GM19035 (cell line): Measurements from ENCODE around the gene NHEJ1.
A peak's percentile ranks its signal among the peaks of the same experiment; 100 is the strongest.
"Not testable (repeated sequence)": the region's sequence is repeated elsewhere in the genome, so short reads cannot be mapped to it uniquely, and the experiment has no call there.

Experiments used
- ATAC-seq: cut with Tn5 transposase; IDR thresholded peaks from one replicate; pipeline ENCODE4 v1.9.1; 2021; ENCODE audit not compliant: unreplicated experiment

NHEJ1 gene

DNA sequence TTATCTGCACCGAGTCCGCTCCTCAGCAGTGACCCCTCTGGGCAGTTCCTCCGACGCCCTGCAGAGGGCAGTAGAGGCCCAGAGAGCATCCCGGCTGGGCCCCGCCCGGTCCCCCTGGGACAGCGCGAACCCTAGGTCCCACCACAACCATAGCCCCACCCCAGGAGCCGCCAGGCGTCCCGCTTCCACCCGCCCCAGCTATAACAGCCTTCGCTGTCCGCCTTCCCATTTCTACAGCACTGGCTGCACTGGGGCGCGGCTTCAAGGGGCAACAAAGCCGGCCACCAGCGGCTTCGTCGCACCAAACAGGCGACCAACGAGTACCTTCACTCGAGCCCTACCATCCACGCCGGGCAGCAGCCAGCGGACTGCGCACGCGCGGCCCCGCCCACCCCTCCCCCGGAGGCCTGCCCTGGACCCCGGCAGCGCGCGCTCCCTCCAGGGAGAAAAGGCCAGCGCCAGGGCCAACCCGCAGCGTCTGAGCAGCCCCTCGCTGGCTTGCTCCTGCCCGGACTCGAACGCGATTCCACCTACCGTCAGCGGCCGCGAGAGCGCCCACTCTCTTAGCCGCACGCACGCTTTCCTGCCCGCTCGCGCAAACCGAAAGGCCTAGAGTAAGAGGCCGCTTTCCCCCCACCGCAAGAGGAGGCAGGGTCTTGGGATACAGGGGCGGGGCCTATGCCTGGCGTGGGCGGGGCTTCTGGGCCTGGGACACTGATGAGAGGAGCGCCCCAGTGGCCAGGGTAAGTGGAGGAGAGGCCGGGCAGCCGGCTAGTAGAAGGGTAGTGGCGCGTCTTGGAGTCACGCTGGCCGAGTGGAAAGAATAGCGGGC lies at the start of gene NHEJ1:
TSS of gene NHEJ1 (minus strand) at position 630 of the 832 bp plus-strand sequence. CDS start 2,453 bp downstream, outside the sequence.
- peak; percentile 88 for ATAC-seq

DNA sequence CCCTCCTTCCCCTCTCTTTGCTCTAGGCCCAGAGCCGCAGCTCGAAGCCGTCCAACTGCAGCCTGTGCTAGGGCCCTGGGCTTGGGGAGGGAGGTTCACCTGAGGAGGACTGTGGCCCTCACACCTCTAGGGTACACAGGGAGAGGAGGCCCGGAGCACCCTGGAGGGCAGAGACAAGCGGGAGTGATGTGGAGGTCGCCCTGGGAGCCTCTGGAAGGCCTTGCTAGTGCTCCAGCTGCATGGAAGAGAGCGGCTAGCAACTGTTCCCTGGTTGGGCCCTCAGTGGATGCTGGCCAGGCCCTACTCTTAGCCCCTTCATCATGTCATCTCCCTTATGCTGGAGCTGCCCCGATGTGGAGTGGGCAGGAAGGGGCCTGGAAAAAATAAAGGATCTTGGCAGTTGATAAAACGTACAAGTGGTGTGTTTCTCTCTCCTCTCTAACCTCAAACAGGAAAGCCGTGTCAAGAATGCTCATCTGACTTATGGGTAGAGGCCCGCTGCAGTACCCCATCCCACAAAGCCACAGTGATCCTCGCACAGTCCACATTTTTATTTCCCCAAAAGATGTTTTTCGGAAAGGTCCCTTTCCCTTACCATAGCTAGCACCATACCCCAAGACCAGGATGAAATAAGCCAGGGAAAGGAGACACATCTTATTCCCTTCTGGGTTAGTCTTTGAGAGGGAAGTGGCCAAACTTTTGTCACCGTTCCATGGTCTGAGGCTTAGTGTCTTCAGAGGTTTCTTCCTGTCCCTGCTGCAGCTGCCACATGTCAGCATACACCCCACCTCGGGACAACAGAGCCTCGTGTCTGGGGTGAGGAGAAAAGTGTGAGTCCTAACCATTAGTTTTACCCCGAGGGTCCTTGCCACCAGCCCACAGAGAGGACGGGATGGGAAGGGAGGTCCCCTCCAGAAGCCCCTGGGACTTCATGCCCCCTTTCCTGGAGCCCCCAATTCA lies 48.9 kb upstream of the NHEJ1 start:
- ATAC-seq, result no peak

- no peak for ATAC-seq
These were observed 47.5 kb upstream of the NHEJ1 start for GRCh38 chr2:219207884-219208740.

DNA sequence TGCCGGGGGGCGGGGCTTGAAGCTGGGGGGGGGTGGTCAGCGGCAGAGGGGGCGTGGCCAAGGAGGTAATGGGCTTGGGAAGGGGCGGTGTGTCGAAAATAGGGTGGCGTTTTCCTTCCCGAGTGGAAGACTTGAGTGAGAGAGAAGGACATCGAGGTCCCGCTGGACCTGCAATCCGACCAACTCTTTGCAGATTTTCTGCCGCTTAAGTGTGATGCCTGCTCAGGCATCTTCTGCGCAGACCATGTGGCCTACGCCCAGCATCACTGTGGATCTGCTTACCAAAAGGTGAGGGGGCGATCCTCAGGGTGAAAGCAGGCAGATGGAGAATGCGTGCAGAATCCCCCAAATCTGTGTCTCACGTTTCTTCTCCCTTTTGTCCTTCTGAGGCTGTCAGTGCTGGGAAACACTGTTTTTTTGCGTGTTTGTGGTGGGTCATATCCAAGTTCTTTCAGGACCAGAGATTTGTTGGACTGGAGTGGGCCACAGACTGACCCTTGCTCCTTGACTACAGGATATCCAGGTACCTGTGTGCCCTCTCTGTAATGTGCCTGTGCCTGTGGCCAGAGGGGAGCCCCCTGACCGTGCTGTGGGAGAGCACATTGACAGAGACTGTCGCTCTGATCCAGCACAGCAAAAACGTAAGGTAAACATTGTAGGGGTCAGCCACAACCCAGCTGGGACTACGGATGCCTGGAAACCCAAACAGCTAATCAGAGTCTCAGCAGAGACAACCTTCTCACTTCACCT lies 46.7 kb upstream of the NHEJ1 start:
- no peak for ATAC-seq

DNA sequence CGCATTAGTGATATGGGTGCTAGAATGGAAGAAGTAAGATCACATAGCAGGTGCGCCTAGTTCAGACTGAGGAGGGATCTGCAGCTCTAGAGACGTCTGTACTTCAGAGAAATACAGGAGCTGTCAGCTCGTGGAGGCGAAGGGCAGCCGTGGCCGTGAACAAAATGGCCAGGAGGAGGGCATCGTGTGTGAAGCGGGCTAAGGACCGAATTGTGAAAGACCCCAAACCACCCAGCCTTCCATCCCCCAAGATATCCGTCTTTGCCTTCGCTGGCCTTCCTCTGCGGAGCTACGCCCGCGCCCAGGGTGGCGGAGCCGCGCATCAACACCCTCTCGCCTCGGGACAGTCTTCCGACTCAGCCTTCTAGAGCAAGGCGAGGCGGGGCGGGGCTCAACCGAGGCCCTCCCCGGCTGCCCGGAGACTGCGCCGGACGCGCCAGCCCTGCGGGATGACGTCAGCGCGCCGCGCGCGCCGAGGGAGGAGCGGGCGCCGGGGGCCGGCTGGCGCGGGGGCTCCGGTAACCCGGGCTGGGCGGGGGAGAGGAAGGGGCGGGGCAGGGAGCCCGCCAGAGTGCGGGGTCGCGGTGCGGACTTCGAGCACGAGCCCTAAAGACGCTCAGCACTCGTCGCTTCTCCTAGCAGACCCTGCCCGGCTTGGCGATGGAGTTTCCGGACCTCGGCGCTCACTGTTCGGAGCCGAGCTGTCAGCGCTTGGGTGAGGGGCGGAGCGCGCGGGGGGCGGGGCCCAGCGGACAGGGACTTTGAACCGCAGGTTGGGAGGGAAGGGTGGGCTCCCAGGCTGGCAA lies 45.9 kb upstream of the NHEJ1 start, which contains the start of gene ZFAND2B:
TSS of gene ZFAND2B (plus strand) at position 455 of the 806 bp plus-strand sequence. CDS start at position 661, 206 bp downstream.
- ATAC-seq, result peak; percentile 97

DNA sequence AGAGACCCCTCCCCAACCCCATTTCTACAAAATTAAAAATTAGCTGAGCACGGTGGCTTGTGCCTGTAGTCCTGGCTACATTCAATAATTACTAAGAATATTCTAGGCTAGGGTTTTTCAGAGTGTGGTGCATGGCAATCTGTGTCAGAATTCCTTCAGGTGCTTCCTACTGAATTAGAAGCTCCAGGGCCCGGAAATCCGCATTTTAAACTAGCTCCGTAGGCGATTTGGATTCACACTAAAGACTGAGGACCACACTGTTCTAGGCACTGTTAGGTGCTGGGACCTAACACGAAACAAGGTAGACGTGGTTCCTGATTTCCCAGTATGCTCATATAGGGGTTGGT lies 45.3 kb upstream of the NHEJ1 start:
- no peak for ATAC-seq

- ATAC-seq, result no peak
These were observed 44.5 kb upstream of the NHEJ1 start for GRCh38 chr2:219205165-219205538.

DNA sequence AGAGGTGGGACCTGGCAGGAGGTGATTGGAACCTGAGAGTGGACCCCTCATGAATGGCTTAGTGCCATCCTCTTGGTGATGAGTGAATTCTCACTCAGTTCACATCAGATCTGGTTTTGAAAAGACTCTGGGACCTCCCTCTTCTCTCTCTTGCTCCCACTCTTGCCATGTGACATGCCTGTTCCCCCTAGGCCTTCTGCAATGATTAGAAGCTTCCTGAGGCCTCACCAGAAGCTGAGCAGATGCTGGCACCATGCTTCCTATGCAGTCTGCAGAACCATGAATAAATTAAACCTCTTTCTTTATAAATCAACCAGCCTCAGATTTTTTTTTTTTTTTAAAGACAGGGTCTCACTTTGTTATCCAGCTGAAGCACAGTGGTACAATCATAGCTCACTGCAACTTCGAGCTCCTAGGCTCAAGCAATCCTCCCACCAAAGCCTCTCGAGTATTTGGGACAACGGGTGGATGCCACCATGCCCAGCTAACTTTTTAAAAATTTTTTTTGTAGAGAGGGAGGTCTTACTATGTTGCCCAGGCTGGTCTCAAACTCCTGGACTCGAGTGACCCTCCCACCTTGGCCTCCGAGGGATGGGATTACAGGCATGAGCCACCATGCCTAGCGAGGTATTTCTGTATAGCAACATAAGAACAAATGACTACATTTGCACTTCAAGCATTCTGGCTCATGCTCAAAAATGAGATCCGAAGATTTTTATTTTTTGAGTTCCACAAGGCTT lies 44.0 kb upstream of the NHEJ1 start:
- no peak for ATAC-seq

DNA sequence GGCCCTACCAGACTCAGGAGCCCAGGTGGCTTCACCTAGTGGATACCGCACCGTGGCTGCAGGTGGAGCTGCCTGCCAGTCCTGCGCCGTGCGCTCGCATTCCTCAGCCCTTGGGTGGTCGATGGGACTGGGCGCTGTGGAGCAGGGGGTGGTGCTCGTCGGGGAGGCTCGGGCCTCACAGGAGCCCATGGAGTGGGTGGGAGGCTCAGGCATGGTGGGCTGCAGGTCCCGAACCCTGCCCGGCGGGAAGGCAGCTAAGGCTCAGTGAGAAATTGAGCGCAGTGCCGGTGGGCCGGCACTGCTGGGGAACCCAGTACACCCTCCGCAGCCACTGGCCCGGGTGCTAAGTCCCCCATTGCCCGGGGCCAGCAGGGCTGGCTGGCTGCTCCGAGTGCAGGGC lies 40.7 kb upstream of the NHEJ1 start:
- ATAC-seq, result not testable (repeated sequence)

DNA sequence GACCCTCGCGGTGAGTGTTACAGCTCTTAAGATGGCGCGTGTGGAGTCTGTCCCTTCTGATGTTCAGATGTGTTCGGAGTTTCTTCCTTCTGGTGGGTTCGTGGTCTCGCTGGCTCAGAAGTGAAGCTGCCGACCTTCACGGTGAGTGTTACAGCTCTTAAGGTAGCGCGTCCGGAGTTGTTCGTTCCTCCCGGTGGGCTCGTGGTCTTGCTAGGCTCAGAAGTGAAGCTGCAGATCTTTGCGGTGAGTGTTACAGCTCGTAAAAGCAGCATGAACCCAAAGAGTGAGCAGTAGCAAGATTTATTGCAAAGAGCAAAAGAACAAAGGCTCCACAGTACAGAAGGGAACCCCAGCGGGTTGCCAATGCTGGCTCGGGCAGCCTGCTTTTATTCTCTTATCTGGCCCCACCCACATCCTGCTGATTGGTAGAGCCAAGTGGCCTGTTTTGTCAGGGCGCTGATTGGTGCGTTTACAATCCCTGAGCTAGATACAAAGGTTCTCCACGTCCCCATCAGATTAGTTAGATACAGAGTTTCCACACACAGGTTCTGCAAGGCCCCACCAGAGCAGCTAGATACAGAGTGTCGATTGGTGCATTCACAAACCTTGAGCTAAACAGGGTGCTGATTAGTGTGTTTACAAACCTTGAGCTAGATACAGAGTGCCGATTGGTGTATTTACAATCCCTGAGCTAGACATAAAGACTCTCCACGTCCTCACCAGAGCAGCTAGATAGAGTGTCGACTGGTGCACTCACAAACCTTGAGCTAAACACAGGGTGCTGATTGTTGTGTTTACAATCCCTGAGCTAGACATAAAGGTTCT lies 40.1 kb upstream of the NHEJ1 start:
- not testable (repeated sequence) for ATAC-seq

DNA sequence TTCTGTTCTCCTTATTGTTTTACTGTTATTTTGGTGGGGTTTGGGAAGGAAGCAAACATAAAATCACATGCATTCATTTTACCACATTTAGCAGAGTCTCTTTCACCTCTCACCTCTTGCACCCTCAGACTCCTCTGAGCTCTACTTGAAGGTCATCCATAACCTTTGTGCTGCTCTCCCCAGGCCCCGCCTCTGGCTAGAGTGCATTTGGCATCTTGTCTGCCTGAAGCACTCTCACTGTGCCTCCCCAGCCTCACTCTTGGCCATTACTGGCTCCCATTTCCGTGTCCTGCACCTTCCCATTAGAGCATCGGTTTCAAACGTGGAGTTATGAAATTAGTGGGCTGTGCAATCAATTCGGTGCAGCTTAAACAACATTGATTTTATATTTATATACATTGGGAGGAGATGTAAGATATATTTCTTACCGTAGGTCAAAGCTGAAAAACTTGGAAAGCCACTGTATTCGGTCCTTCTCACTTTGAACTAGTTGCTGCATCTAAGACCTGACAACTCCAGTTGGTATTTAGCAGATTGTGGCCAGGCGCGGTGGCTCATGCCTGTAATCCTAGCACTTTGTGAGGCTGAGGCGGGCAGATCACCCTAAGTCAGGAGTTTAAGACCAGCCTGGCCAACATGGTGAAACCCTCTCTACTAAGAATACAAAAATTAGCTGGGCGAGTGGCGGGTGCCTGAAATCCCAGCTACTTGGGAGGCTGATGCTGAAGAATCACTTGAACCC lies 39.0 kb upstream of the NHEJ1 start:
- ATAC-seq, result no peak

- ATAC-seq, result no peak
These were observed 38.4 kb upstream of the NHEJ1 start for GRCh38 chr2:219198974-219199373.

DNA sequence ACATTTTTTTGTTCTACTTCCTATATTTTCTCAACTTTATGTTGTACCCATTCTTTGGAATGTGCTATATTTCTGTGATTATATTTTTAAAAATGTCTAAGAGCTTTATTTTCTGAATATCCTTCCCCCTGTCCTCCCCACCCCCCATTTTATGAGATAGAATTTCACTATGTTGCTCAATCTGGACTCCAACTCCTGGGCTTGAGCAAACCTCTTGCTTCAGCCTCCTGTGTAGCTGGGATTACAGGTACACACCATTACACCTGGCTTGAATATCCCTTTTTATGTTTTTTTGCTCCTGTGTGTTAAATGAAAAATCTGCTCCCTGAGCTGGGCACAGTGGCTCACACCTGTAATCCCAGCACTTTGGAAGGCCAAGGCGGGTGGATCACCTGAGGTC lies 36.8 kb upstream of the NHEJ1 start:
- no peak for ATAC-seq

DNA sequence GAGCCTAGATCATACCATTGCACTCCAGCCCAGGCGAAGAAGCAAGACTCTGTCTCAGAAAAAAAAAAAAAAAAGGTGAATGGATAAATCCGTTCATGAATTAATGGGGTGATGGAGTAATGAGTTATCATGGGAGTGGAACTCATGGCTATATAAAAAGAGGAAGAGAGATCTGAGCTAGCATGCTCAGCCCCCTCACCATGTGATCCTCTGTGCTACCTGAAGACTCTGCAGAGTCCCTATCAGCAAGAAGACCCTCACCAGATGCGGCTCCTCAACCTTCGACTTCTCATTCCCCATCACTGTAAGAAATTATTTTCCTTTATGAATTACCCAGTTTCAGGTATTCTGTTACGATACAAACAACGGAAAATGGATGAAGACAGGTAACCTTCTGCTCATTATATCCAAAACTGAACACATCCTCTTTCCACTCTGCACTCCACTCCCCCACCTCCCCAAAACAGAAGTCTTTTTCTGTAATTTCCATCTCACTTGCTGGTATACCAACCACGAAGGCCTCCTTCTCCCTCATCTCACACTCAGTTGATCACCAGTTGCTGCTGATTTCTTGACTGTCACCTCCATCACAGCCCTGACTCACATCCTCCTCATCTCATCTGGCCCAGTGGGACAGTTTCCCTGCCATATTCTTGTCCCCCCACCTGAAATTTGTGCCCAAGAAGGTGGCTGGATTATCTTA lies 26.3 kb upstream of the NHEJ1 start:
- no peak for ATAC-seq

DNA sequence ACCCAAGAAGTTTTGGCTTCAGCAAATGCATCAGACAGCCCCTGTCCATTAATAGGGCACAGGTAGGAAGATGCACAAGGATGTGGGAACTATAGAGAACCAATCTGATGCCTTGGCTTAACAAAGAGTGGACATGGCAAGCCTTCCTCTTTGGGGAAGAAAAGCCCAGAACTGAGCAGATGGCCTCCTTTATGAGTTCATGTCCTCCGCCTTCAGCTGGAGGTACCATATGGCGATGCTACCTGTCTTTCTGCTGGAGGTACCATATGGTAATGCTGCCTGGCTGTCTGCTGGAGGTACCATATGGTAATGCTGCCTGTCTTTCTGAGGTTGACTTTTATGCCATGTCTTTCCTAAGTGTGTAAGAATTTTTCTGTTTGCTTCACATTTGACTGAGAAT lies 23.5 kb upstream of the NHEJ1 start:
- no peak for ATAC-seq

GRCh38 chr2:219183151-219183772 lies 22.6 kb upstream of the NHEJ1 start:
- ATAC-seq, result no peak
